ENCODE measurements around the gene PCSK6. TPM values are rescaled to one million over a fixed set of nuclear protein-coding genes. Genes with fewer than 3 reads are reported as not detected.

Gene PCSK6
- total RNA-seq, 2 experiments from 2014 or later = 0.28 TPM; not detected in 1

- H3K4me1 ChIP-seq (ENCODE audit: insufficient read depth, low read length) = no peaks in the 10 kb centered on the region
- Mint-ChIP-seq H3K4me3 (no peak overlapping the region), H3K4me1 (ENCODE audit: low read depth) (no peaks in the 10 kb centered on the region), H3K36me3 (ENCODE audit: low read depth) (no peaks in the 10 kb centered on the region), H3K9me3 (no peaks in the 10 kb centered on the region), H3K27ac (no peak overlapping the region), H3K27me3 (peaks cover 14% of the 10 kb centered on the region)
- CTCF ChIA-PET = no interaction called here
- ATAC-seq (ENCODE audit: poor library complexity) = no peak
- peak in 1 of 14 experiments; percentile 0 for DNase-seq
- POLR2A ChIA-PET = no interaction called here
- H3K36me3 ChIP-seq (ENCODE audit: insufficient read depth, low read length) = no peaks in the 10 kb centered on the region
- no peak overlapping the region for H3K27ac ChIP-seq (ENCODE audit: low read depth in 1 of 2, low read length in 2 of 2)
- H3K4me3 ChIP-seq (ENCODE audit: low read length) = no peak overlapping the region
- intact Hi-C loops (cut with DNase I, micrococcal nuclease) = no loop called here
- peaks cover 0 to 4% of the 10 kb centered on the region in 2 experiments for H3K9me3 ChIP-seq (ENCODE audit: control insufficient read depth in 1 of 2, insufficient read depth in 1 of 2, low read length in 2 of 2)
- no peaks in the 10 kb centered on the region for H3K27me3 ChIP-seq (ENCODE audit: control insufficient read depth in 1 of 2, insufficient read depth in 2 of 2, low read length in 2 of 2)
- TF ChIP-seq CTCF (IDR thresholded peaks at IDR 0.05) = no peak
Observed at GRCh38 chr15:101532865-101533264, 43.4 kb upstream of the PCSK6 start.

GRCh38 chr15:101531170-101531569, 41.7 kb upstream of the PCSK6 start:
- Mint-ChIP-seq H3K4me1 (ENCODE audit: low read depth) (no peaks in the 10 kb centered on the region), H3K27me3 (peaks cover 14% of the 10 kb centered on the region), H3K9me3 (no peaks in the 10 kb centered on the region), H3K36me3 (ENCODE audit: low read depth) (no peaks in the 10 kb centered on the region), H3K4me3 (no peak overlapping the region), H3K27ac (no peak overlapping the region)
- no peaks in the 10 kb centered on the region for H3K36me3 ChIP-seq (ENCODE audit: insufficient read depth, low read length)
- ChIA-PET CTCF (no interaction called here), POLR2A (no interaction called here)
- no peaks in the 10 kb centered on the region for H3K9me3 ChIP-seq (ENCODE audit: control insufficient read depth in 1 of 2, insufficient read depth in 1 of 2, low read length in 2 of 2)
- TF ChIP-seq CTCF (IDR thresholded peaks at IDR 0.05) = no peak
- no peaks in the 10 kb centered on the region for H3K4me1 ChIP-seq (ENCODE audit: insufficient read depth, low read length)
- DNase-seq (peak in 1 of 14 experiments; percentile 7), ATAC-seq (ENCODE audit: poor library complexity) (no peak)
- no peak overlapping the region for H3K4me3 ChIP-seq (ENCODE audit: low read length)
- no peak overlapping the region for H3K27ac ChIP-seq (ENCODE audit: low read depth in 1 of 2, low read length in 2 of 2)
- intact Hi-C loops (cut with DNase I, micrococcal nuclease) = no loop called here
- peaks cover 0 to 2% of the 10 kb centered on the region in 2 experiments for H3K27me3 ChIP-seq (ENCODE audit: control insufficient read depth in 1 of 2, insufficient read depth in 2 of 2, low read length in 2 of 2)

GRCh38 chr15:101530224-101530958, 40.9 kb upstream of the PCSK6 start:
- ChIA-PET CTCF (no interaction called here), POLR2A (no interaction called here)
- Mint-ChIP-seq H3K27ac (no peak overlapping the region), H3K27me3 (peaks cover 11% of the 10 kb centered on the region), H3K4me3 (no peak overlapping the region), H3K9me3 (no peaks in the 10 kb centered on the region), H3K4me1 (ENCODE audit: low read depth) (no peaks in the 10 kb centered on the region), H3K36me3 (ENCODE audit: low read depth) (no peaks in the 10 kb centered on the region)
- TF ChIP-seq CTCF (IDR thresholded peaks at IDR 0.05) = no peak
- H3K4me1 ChIP-seq (ENCODE audit: insufficient read depth, low read length) = no peaks in the 10 kb centered on the region
- H3K27me3 ChIP-seq (ENCODE audit: control insufficient read depth in 1 of 2, insufficient read depth in 2 of 2, low read length in 2 of 2) = peaks cover 0 to 4% of the 10 kb centered on the region in 2 experiments
- H3K36me3 ChIP-seq (ENCODE audit: insufficient read depth, low read length) = no peaks in the 10 kb centered on the region
- DNase-seq (no peak), ATAC-seq (ENCODE audit: poor library complexity) (no peak)
- no peak overlapping the region for H3K4me3 ChIP-seq (ENCODE audit: low read length)
- no peaks in the 10 kb centered on the region for H3K9me3 ChIP-seq (ENCODE audit: control insufficient read depth in 1 of 2, insufficient read depth in 1 of 2, low read length in 2 of 2)
- intact Hi-C loops (cut with DNase I, micrococcal nuclease) = no loop called here
- no peak overlapping the region for H3K27ac ChIP-seq (ENCODE audit: low read depth in 1 of 2, low read length in 2 of 2)

All from CD4-positive, alpha-beta T cell (primary cell).